HEK293T (cell line): ENCODE results near the gene DNAL4.

ENCODE experiments used
- BHLHE40 ChIP-seq: fragments of 450-650 bp; IDR thresholded peaks from 2 replicates; pipeline ENCODE4 v1.6.1; 2016; ENCODE audit warnings: mild to moderate bottlenecking, moderate library complexity, borderline replicate concordance
- CTBP1 ChIP-seq: fragments of 450-650 bp; IDR thresholded peaks from 2 replicates; pipeline ENCODE4 v1.6.1; 2016; ENCODE audit warnings: borderline replicate concordance
- FOXM1 ChIP-seq: fragments of 450-650 bp; IDR thresholded peaks from 2 replicates; pipeline ENCODE4 v1.6.1; 2017; ENCODE audit warnings: mild to moderate bottlenecking, borderline replicate concordance
- SP1 ChIP-seq: fragments of 450-650 bp; IDR thresholded peaks from 2 replicates; pipeline ENCODE4 v1.6.1; 2017

- TF ChIP-seq CTBP1 (no peak), FOXM1 (no peak), BHLHE40 (no peak), SP1 (no peak)
Measured at GRCh38 chr22:38775656-38776055, 18.3 kb downstream of the DNAL4 start.
